GM12873 (cell line): ENCODE data around the gene EPC2.

Experiments used
- CTCF ChIP-seq: IDR thresholded peaks from 2 replicates; pipeline ENCODE4 v1.5.1; 2012; ENCODE audit warnings: low read depth, mild to moderate bottlenecking, moderate library complexity, low read length, control low read depth; ENCODE audit not compliant: insufficient read depth; ENCODE audit errors: missing control alignments

The EPC2 gene

GRCh38 chr2:148619560-148620195 is 24.9 kb upstream of the EPC2 start:
- no peak for TF ChIP-seq CTCF

GRCh38 chr2:148622366-148622765 is 22.2 kb upstream of the EPC2 start:
- TF ChIP-seq CTCF = no peak

- TF ChIP-seq CTCF = no peak
These were observed 21.5 kb upstream of the EPC2 start for GRCh38 chr2:148623086-148623485.

- TF ChIP-seq CTCF = no peak
These were observed 17.3 kb upstream of the EPC2 start for GRCh38 chr2:148627224-148627623.

- no peak for TF ChIP-seq CTCF
These were observed 9.8 kb upstream of the EPC2 start for GRCh38 chr2:148634749-148635148.

- TF ChIP-seq CTCF = no peak
These were observed 6.0 kb upstream of the EPC2 start for GRCh38 chr2:148638543-148638942.

- TF ChIP-seq CTCF = no peak
These were observed 3.8 kb upstream of the EPC2 start for GRCh38 chr2:148640767-148641166.
